GM19328 (cell line): ENCODE measurements around the gene NOTCH1.

Experiments used
- ATAC-seq: cut with Tn5 transposase; IDR thresholded peaks from one replicate; pipeline ENCODE4 v1.9.1; 2021; ENCODE audit warnings: mild to moderate bottlenecking, moderate library complexity; ENCODE audit not compliant: unreplicated experiment

Gene NOTCH1

GRCh38 chr9:136518623-136519022 is 27.2 kb downstream of the NOTCH1 start:
- no peak for ATAC-seq

GRCh38 chr9:136517950-136518349 is 27.9 kb downstream of the NOTCH1 start:
- ATAC-seq, result no peak

DNA sequence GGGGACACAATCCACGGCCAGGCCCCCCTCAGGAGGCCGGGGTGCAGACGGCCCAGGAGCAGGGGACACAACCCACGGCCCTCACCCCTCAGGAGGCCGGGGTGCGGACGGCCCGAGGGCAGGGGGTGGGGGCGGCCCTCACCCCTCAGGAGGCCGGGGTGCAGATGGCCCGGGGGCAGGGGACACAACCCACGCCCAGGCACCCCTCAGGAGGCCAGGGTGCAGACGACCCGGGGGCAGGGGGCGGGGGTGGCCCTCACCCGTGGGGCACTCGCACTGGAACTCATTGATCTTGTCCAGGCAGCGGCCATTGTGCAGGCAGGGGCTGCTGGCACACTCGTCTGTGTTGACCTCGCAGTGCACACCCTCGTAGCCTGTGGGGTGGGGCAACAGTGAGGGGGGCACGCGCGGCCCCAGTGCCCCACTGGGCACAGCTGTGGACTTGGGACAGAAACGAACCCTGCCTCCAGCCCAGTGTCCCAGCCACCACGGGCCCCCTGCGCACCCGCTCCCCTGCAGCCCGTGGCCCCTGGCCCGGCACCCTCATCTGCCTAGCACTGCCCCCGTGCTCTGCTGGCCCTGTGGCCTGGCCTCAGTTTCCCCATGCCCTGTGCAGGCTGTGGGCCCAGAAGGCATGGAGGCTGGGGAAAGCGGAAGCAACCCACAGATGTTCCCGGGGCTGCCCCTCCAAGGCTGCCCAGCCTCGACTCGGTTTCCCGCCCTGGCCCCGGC is 28.7 kb downstream of the NOTCH1 start:
- no peak for ATAC-seq

GRCh38 chr9:136516191-136516654 is 29.6 kb downstream of the NOTCH1 start:
- ATAC-seq, result no peak

GRCh38 chr9:136515276-136515675 is 30.6 kb downstream of the NOTCH1 start:
- no peak for ATAC-seq

- ATAC-seq, result no peak
Observed at GRCh38 chr9:136514022-136514714, 31.7 kb downstream of the NOTCH1 start.

DNA sequence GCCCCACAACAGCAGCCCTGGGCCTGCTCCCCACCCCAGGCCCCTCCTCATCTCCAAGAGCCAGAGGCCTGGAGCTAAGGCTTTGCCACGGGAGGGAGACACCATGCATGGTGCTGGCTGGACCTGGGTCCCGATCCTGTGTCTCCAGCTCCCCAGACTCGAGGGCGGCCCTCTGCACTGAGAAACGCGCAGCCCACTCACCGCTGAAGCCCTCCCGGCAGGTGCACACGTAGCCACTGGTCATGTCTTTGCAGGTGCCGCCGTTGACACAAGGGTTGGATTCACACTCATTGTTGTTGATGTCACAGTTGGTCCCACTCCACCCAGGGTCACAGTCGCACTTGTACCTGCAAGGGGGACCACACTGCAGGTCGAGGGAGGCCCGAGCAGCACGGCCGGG is 32.7 kb downstream of the NOTCH1 start:
- ATAC-seq, result no peak

- no peak for ATAC-seq
Observed at GRCh38 chr9:136512651-136513071, 33.2 kb downstream of the NOTCH1 start.

DNA sequence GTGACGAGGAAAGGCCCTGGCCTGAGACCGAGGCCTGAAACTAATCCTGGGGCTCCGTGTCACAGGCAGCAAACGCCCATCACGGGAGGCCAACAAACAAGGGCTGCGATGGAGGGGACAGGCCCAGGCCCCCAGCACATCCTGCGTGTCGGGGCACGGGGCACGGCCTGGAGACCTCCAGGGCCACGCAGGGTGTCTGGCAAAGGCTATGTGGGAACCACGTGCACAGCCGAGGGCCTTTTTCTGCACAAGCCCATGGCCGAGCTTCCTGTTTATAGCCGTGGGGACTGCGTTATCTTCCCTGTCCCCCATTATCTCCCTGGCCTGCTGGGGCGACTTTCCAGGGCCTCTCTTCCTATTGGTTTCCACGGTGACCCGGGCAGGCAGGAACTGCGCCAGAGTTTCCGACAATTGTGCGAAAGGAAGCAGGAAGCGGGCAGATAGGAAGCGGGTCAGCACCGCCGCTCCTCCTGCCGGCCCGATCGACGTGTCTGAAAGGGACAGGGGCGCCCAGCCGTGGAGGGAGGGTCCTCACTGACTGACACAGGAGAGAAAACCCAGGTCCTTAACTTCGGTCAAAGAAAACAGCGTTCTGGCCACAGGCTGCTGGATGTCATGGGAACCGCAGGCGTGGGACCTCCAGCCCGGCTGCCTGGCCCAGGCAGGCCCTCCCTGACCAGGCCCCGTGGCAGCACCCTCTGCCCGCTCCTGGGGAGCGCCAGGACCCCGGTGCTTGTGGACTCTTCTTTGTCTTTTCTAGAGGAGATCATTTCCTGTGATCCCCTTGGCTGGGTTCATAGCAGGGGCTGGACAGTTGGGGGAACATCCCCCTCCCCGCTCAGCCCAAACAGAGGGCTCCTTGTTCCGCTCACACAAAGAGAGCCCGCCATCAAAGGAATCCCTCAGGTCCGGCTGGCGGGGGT is 33.9 kb downstream of the NOTCH1 start:
- ATAC-seq, result no peak

- ATAC-seq, result no peak
Observed at GRCh38 chr9:136511144-136511669, 34.6 kb downstream of the NOTCH1 start.

GRCh38 chr9:136510561-136510960 is 35.3 kb downstream of the NOTCH1 start:
- no peak for ATAC-seq

GRCh38 chr9:136509549-136509948 is 36.3 kb downstream of the NOTCH1 start:
- ATAC-seq, result no peak

GRCh38 chr9:136508729-136509500 is 36.9 kb downstream of the NOTCH1 start:
- ATAC-seq, result no peak

DNA sequence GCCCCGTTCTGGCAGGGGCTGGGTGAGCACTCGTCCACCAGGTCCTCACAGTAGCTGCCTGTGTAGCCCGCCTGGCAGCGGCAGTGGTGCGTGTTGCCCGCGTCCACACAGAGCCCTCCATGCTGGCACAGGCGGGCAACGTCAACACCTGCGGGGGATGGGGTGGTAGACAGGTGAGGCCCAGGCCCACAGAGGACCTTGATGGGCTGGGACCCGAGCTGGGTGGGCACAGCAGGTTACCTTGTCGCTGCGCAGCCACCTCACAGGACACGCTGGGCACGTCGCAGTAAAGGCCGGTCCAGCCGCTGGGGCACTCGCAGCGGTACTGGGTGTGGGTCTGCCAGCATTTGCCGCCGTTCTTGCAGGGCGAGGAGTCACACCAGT is 37.9 kb downstream of the NOTCH1 start:
- ATAC-seq, result no peak

DNA sequence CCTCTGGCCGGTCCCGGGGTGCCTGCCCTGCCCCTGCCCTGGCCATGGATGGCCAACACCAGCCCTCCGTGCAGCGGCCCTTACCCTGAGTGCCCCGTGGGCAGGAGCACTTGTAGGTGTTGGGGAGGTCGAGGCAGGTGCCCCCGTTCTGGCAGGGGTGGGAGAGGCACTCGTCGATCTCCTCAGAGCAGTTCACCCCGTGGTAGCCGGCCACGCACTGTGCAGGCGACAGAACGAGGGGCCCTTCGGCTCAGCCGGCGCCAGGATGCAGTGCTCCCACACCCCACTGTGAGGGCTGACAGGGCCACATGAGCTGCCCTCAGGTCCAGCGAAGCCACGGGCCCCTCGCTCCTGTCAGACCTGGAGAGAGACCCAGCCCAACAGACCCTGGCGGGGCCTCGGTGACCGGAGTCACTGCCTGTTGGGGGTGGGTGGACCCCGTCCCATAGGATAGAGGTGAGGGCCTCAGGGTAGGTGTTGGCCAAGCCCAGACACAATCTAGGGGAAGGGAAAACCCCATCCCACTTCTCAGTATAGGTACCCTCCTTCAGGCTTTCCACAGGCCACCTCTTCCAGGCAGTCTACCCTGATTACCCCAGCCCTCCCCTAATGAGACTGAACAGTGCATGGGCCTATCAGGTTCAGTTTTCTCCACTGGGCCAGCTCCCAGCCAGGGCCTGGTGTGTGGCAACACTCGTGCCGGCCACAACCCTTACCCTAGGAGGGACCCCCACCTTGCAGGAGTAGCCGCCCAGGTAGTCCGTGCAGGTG is 38.4 kb downstream of the NOTCH1 start:
- no peak for ATAC-seq

- ATAC-seq, result no peak
Observed at GRCh38 chr9:136506425-136506824, 39.4 kb downstream of the NOTCH1 start.

GRCh38 chr9:136505406-136506403 is 40.1 kb downstream of the NOTCH1 start:
- ATAC-seq, result no peak
